OCI-M1 (cell line): ENCODE measurements around the gene C4A.
"Not testable (repeated sequence)": the region's sequence is repeated elsewhere in the genome, so short reads cannot be mapped to it uniquely, and the experiment has no call there.

Experiments
- DNase-seq: peaks from one replicate; lab custom pipeline; 2025; lab: John Stamatoyannopoulos, UW

Gene C4A

DNA sequence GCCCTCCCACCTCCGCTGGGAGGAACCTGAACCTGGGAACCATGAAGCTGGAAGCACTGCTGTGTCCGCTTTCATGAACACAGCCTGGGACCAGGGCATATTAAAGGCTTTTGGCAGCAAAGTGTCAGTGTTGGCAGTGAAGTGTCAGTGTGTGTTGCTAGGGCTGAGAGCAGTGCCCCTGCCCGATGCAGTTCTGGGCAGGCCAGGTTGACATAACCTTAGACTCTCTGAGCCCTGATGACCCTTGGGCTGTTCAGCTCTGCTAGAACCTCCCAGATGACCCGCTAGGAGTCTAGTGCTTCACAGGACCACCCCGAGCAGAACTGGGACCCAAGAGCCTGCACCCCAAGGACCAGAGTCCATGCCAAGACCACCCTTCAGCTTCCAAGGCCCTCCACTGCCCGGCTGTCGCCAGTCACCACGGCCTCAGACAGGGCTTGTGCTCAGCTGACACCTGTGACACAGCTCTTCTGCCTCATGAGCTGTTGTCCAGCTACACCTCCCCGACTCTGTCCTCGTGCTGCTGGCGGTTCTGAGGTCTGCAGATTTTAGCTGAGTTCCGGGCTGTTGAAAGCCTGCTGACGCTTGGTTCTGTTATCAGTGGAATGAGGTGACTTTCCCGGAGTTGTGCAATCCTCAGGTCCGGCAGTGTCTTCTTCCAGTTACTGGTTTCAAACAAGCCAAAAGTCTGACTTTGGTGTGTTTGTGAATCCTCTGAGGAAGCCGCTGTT, 53.6 kb downstream of the C4A start:
- DNase-seq: not testable (repeated sequence)

GRCh38 chr6:32037136-32037535, 55.3 kb downstream of the C4A start:
- not testable (repeated sequence) for DNase-seq

DNA sequence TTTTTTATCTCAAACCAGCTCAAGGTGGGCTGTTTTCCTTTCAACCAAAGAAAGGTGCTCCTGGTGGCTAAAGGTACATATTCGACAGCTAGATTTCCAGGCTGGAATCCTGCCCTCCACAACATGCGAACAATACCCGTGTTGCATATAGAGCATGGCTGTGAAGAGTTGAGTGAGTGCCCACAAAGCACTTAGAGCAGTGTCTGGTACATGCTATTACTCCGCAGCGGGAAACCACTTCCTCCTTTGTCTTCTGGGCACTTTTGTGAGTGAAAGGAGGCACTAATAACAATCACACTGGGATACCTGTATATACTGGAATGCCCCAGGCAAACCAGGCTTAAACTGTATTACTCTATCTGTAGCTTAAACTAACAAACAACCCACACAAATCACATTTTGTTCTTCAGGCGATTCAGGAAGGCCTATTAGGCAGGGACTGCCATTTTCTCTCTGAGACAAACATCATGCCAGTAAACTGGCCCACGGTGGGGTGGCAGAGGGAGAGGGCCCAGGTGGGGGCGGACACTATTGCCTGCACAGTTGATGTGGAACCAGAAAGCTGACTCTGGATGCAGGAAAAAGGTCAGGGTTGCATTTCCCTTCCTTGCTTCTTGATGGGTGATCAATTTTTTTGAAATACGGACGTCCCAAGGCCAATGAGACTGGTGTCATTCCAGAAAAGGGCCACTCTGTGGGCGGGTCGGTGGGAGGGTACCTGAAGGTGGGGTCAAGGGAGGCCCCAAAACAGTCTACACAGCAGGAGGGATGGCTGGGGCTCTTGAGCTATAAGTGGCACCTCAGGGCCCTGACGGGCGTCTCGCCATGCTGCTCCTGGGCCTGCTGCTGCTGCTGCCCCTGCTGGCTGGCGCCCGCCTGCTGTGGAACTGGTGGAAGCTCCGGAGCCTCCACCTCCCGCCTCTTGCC, 56.0 kb downstream of the C4A start, which contains the start of gene CYP21A2:
Gene CYP21A2, plus strand, starts transcription at position 818 of the 927 bp plus-strand sequence. Its CDS starts 8 bp downstream, at position 826.
- not testable (repeated sequence) for DNase-seq

DNA sequence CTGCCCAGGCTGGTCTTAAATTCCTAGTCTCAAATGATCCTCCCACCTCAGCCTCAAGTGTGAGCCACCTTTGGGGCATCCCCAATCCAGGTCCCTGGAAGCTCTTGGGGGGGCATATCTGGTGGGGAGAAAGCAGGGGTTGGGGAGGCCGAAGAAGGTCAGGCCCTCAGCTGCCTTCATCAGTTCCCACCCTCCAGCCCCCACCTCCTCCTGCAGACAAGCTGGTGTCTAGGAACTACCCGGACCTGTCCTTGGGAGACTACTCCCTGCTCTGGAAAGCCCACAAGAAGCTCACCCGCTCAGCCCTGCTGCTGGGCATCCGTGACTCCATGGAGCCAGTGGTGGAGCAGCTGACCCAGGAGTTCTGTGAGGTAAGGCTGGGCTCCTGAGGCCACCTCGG, 57.0 kb downstream of the C4A start:
- not testable (repeated sequence) for DNase-seq

- DNase-seq: not testable (repeated sequence)
Observed at GRCh38 chr6:32039321-32040274, 57.7 kb downstream of the C4A start.

GRCh38 chr6:32040299-32041049, 58.6 kb downstream of the C4A start:
- not testable (repeated sequence) for DNase-seq

DNA sequence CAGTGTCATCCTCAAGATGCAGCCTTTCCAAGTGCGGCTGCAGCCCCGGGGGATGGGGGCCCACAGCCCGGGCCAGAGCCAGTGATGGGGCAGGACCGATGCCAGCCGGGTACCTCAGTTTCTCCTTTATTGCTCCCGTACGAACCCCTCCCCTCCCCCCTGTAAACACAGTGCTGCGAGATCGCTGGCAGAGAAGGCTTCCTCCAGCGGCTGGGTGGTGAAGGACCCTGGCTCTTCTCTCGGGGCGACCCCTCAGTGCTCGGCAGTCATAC, 59.1 kb downstream of the C4A start:
- not testable (repeated sequence) for DNase-seq

GRCh38 chr6:32041385-32041784, 59.5 kb downstream of the C4A start:
- DNase-seq: not testable (repeated sequence)

DNA sequence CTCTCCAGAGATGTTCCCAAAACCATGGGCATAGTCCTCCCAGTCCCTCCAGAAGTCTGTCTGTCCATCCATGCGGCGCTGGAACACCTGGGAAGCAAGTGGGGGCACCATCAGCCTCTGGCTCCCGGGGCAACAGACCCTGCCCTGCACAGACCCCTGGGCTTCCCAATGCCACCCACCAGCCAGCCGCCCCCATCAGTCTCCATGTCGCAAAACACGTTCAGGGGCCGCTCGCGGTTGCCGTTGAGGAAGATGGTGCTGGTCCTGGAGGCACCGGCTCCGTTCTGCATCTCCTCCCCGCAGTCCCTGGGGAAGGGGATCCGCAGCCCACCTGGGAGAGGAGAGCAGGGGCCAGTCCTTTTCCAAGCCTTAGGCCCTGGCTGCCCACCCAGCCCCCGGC, 60.4 kb downstream of the C4A start:
- DNase-seq: not testable (repeated sequence)

DNA sequence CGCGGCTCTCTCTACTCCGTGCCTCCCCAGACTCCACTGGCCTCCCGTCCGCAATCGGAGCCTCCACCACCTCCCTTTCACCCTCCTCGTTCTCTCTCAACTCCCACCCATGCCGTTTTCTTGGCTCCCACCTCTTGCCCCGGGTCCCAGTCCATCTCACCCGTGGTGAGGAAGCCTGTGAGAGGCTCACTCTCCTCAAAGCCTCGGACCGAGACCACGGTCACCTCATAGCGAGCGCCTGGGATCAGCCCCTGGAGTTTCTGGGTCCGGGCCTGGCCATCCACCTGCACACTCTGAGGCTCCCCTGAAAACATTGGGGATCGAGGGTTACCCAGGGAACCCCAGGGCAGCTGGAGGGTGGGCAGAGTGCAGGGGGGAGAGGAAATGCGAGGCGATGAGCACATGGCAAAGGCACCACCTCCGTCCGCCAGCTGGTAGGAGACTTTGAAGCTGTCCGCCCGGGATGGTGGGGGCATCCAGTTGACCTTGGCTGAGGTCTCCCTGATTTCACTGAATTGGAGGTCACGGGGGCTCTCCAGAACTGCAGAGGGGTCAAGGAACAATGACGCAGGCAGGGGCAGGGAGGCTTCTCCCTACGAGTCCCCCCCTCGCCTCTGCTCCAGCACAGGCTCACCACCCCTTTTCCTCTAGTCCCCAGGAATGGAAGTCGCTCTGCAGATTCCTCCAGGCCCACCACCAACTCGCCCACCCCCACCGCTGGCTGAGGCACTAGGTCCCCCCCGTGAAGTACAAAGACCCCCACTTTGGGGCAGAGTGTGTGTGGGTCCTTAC, 61.9 kb downstream of the C4A start:
- not testable (repeated sequence) for DNase-seq

DNA sequence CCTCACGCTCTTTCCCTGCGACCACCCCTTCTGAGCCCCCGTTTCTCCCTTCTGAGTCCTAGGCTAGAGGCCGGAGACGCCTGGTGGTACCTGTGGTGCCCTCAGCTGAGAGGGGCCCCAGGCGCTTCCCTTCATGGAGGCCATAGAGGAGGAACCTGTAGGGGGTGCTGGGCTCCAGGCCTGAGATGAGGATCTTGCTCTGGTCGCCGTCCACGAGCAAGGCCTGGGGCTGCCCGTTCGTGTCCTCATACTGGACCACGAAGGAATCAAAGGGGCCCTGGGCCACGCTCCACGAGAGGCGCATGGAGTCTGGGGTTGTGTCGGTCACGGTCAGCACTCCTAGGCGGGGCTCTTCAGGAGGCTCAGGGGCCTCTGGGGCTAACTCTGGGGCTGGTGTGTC, 63.1 kb downstream of the C4A start:
- not testable (repeated sequence) for DNase-seq

- no peak for DNase-seq
Observed at GRCh38 chr6:32045811-32046449, 64.1 kb downstream of the C4A start.

DNA sequence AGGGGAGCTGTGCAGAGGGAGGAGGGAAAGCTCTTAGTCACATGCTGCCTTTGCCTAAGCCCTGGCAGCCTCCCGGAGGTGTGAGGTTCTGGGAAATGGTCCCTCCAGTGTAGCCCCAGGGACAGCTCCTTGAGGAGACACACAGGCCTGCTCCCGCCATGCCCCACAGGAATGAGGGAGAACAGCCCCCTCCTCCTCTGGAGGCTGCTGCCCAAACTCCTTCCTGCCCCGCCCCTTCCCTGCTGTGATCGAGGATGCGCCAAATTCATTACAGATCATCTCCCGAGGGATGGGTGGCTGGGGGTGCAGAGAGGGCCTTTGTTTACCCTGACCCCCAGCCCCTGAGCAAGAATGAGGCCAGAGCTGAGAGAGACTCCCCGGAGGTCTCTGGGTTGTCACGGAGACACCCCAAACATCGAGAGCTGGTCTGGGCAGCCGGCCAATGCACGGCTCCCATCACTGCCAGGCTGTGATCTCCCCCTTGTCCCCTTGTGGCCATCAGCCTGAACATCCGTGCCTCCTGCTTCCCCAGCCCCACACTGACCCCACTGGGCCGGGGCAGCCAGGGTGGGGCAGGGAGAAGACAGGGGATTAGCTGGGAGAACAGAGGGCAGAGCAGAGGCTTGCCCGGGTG, 64.7 kb downstream of the C4A start:
- DNase-seq: no peak

DNA sequence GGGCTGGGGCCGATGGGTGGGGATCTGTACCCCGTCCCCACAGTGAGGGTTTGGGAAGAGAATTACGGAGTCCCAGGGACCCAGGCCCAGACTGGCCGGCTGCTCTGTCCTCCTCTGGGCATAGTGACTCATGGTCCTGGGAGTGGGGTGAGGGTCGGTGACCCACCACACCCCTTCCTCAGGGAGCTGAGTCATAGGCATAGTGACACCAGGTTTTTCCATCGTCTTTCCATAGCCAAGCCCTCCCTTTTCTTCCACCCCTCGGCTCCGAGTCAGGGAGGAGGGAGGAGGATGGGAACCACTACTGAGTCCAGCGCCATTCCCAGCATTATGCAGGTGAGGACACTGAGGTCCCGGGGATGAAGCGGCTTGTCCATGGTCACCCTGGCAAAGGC, 65.2 kb downstream of the C4A start:
- DNase-seq: no peak

- no peak for DNase-seq
Observed at GRCh38 chr6:32047539-32047854, 65.6 kb downstream of the C4A start.

DNA sequence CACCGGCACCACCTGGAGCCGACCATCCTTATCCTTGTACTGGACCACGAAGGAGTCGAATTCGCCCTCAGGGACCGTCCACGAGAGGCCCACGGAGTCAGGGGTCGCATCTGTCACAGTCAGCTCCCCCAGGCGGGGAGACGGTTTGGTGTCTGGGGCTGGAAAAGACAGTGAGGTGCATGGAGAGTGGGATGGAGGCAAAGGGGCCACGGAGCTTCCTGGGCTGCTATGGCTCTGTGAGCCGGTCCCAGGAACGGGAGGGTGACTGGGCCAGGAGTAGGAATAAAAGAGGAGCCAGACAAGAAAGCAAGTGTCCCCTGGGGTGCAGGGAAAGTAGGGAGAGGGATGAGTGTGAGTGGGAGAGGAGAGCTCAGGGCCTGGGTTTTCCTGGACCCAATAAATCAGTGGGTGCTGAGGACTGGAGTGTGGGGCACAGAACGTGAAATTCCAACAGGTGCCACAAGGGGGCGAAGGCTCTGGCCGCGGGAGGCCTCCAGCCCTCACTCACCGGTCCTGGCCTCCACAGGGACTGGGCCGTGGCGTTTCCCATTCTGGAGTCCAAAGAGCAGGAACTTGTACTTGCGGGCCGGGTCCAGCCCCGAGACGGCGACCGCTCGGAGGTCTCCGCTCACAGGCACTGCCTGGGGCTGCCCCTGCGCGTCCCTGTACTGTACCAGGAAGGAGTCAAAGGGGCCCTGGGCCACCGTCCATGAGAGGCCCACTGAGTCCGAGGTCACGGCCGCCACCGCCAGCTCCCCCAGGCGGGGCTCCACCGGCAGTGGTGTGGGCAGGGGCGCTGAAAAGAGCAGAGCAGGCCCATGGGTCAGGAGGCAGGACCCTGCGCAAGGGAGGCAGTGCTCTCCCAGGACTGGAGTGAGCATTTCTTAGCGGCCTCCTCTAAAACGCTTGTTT, 66.3 kb downstream of the C4A start:
- DNase-seq: peak; percentile 85

DNA sequence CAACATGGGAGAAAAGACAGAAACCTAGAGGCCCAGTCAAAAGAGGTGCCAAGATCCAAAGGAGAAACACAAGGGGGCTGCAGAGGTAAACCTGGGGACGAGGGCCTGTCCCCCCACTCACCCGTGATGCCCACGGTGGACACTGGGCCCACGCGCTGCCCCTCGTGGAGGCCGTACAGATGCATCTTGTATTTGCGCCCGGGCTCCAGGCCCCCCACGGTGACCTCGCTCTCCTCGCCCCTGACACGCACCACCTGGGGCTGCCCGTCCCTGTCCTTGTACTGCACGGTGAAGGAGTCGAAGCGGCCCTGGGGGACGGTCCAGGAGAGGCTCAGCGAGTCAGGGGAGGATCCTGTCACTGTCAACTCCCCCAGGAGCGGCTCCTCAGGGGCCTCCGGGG, 67.3 kb downstream of the C4A start:
- DNase-seq: not testable (repeated sequence)

GRCh38 chr6:32049736-32050135, 67.9 kb downstream of the C4A start:
- DNase-seq: not testable (repeated sequence)

- DNase-seq: no peak
Observed at GRCh38 chr6:32050562-32050961, 68.7 kb downstream of the C4A start.
